Thyroid gland (tissue), 4 donors: ENCODE measurements around the gene TNFSF10. TPM values are rescaled to one million over a fixed set of nuclear protein-coding genes. Genes with fewer than 3 reads are reported as not detected.

Experiments used
- DNase-seq, 2 donors: peaks; one replicate each; pipeline ENCODE4 v3.0.0-alpha.2; 2019
- H3K27ac ChIP-seq, 3 donors: fragments of 200-600 bp; sonication (generic); 1 replicate in 2 of 3; 2 replicates in 1 of 3; pipeline ENCODE4 v1.5.1; 2016 to 2019; ENCODE audit warnings: mild to moderate bottlenecking in 1 of 3, moderate library complexity in 1 of 3
- H3K27me3 ChIP-seq: fragments of 200-600 bp; sonication (generic); one replicate; pipeline ENCODE4 v1.5.1; 2019
- H3K36me3 ChIP-seq, 2 donors: fragments of 200-600 bp; sonication (generic); one replicate each; pipeline ENCODE4 v1.5.1; 2016 to 2019
- H3K4me1 ChIP-seq, 2 donors: fragments of 200-600 bp; sonication (generic); one replicate each; pipeline ENCODE4 v1.5.1; 2017 to 2019
- H3K4me3 ChIP-seq, 3 donors: fragments of 200-600 bp; sonication (generic); replicated peaks in 1 of 3; 1 replicate in 2 of 3; 2 replicates in 1 of 3; pipeline ENCODE4 v1.5.1; 2016; ENCODE audit warnings: mild to moderate bottlenecking in 1 of 3
- H3K9me3 ChIP-seq: fragments of 200-600 bp; sonication (generic); one replicate; pipeline ENCODE4 v1.5.1; 2017
- CTCF ChIP-seq, 6 experiments: fragments of 200-600 bp in 3 of 6; fragments of 450-650 bp in 3 of 6; sonication (generic) in 3 of 6; IDR thresholded peaks; one replicate each; pipeline ENCODE4 v1.5.1; 2016 to 2019; ENCODE audit warnings: antibody characterized with exemption in 6 of 6, mild to moderate bottlenecking in 2 of 6, inconsistent platforms in 1 of 6, moderate library complexity in 1 of 6
- POLR2A ChIP-seq, 2 donors: fragments of 450-650 bp; IDR thresholded peaks; one replicate each; pipeline ENCODE4 v1.6.1; 2017; ENCODE audit warnings: antibody characterized with exemption in 2 of 2, mild to moderate bottlenecking in 2 of 2, moderate library complexity in 1 of 2
- WGBS, 2 donors: methylation state at CpG; one replicate each; pipeline ENCODE4 v1.1.5; 2017; 5-methylcytosine and 5-hydroxymethylcytosine counted together
- intact Hi-C: fragments of 100-400 bp; cut with DNase I; formaldehyde crosslinking; loops from one replicate; pipeline ENCODE4 v1.15.1; 2023
- total RNA-seq, 4 donors: library from RNA; depleted of rRNA; stranded (reverse); fragments of >200 nt; gene quantifications; one replicate each; pipeline ENCODE4 v1.2.3, GENCODE V29; 2016

Gene TNFSF10
- total RNA-seq, 4 donors from 2014 or later, result 24.4 to 178 (median 61.7) TPM

GRCh38 chr3:172478116-172478515 is 45.1 kb downstream of the TNFSF10 start:
- TF ChIP-seq POLR2A (IDR thresholded peaks at IDR 0.05), result no peak
- TF ChIP-seq CTCF (IDR thresholded peaks at IDR 0.05), result no peak
- 62% methylated on average over 1 of the region's 1 CpG for WGBS, 2 donors
- no peak overlapping the region for H3K27ac ChIP-seq

GRCh38 chr3:172476347-172476746 is 46.9 kb downstream of the TNFSF10 start:
- Histone ChIP-seq H3K4me3 (no peak overlapping the region), H3K4me1 (no peaks in the 10 kb centered on the region), H3K36me3 (no peaks in the 10 kb centered on the region), H3K27ac (no peak overlapping the region), H3K9me3 (no peaks in the 10 kb centered on the region), H3K27me3 (no peaks in the 10 kb centered on the region)
- no peak for DNase-seq
- 78 to 80% methylated on average over 4 to 5 of the region's 5 CpGs for WGBS, 2 donors
- intact Hi-C loops, result no loop called here
- no peak for TF ChIP-seq POLR2A (IDR thresholded peaks at IDR 0.05)
- TF ChIP-seq CTCF (IDR thresholded peaks at IDR 0.05), result no peak

More at GRCh38 chr3:172478116-172478515, 45.1 kb downstream of the TNFSF10 start:
- H3K36me3 ChIP-seq, result no peaks in the 10 kb centered on the region
- intact Hi-C loops, result no loop called here
- H3K4me3 ChIP-seq, result no peak overlapping the region
- H3K27me3 ChIP-seq, result no peaks in the 10 kb centered on the region
- no peaks in the 10 kb centered on the region for H3K9me3 ChIP-seq
- H3K4me1 ChIP-seq, result no peaks in the 10 kb centered on the region
- DNase-seq, result no peak

GRCh38 chr3:172475703-172476102 is 47.5 kb downstream of the TNFSF10 start:
- Histone ChIP-seq H3K9me3 (no peaks in the 10 kb centered on the region), H3K36me3 (no peaks in the 10 kb centered on the region), H3K4me1 (no peaks in the 10 kb centered on the region), H3K4me3 (no peak overlapping the region), H3K27ac (no peak overlapping the region), H3K27me3 (no peaks in the 10 kb centered on the region)
- intact Hi-C loops, result no loop called here
- 95 to 96% methylated on average over 5 of the region's 5 CpGs for WGBS, 2 donors
- DNase-seq, result no peak
- TF ChIP-seq CTCF (IDR thresholded peaks at IDR 0.05) (no peak), POLR2A (IDR thresholded peaks at IDR 0.05) (no peak)

GRCh38 chr3:172471903-172472302 is 51.3 kb downstream of the TNFSF10 start:
- H3K4me1 ChIP-seq, result no peaks in the 10 kb centered on the region
- TF ChIP-seq CTCF (IDR thresholded peaks at IDR 0.05), result no peak
- no peak overlapping the region for H3K4me3 ChIP-seq
- no peak for DNase-seq
- no peaks in the 10 kb centered on the region for H3K27me3 ChIP-seq
- no peaks in the 10 kb centered on the region for H3K9me3 ChIP-seq
- intact Hi-C loops, result no loop called here
- 51 to 72% methylated on average over 1 of the region's 1 CpG for WGBS, 2 donors
- H3K36me3 ChIP-seq, result no peaks in the 10 kb centered on the region
- H3K27ac ChIP-seq, result no peak overlapping the region

- intact Hi-C loops, result no loop called here
- no peak for TF ChIP-seq POLR2A (IDR thresholded peaks at IDR 0.05)
- no peak for TF ChIP-seq CTCF (IDR thresholded peaks at IDR 0.05)
- no peak for DNase-seq
- Histone ChIP-seq H3K27me3 (no peaks in the 10 kb centered on the region), H3K4me3 (no peak overlapping the region), H3K4me1 (no peaks in the 10 kb centered on the region), H3K36me3 (no peaks in the 10 kb centered on the region), H3K9me3 (no peaks in the 10 kb centered on the region), H3K27ac (no peak overlapping the region)
- 95 to 96% methylated on average over 1 of the region's 1 CpG for WGBS, 2 donors
Observed at GRCh38 chr3:172470588-172470987, 52.6 kb downstream of the TNFSF10 start.
